HG03460 (cell line): ENCODE results near the gene DNHD1.

Experiments
- ATAC-seq: cut with Tn5 transposase; IDR thresholded peaks from one replicate; pipeline ENCODE4 v1.9.1; 2021; ENCODE audit not compliant: unreplicated experiment

The DNHD1 gene

DNA sequence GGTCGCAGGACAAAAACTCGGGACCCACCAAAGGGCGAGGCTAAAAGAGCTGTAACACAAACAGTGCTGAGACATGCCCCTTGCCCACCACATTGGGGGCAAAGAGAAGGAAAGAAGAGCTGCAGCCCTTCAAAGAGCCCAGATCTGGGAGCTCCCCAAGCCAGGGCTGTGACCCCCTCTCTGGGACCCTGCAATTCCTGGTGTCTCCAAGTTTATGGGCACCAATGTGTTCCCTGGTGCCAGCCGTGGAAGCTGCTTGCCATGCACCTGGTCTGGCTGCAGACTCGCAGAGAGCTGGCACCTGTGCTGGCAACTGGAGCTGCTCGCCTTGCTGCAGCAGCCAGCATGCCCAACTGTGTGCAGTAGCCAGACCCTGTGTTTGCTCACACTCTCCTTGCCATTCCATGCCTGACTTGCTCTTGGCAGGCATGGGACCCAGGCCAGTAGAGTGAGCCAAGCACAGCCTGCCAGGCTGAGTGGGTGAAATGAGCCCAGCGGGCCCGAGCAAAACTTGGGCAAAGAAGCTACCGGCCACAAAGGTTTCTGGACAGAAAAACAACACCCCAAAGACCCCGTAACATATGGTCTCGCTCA, 90.4 kb downstream of the DNHD1 start:
- no peak for ATAC-seq

DNA sequence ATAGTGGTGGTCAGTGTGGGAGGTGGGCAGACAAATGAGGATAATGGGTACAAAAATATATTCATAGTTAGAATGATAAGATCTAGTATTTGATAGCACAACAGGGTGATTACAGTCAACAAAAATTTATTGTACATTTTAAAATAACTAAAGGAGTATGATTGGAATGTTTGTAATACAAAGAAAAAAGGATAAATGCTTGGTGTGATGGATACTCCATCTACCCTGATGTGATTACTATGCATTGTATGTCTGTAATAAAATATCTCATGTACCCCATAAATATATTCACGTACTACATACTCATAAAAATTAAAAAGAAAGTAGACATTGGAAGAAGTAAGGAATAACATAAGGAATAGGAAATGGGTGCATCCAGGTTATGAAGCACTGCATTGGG, 90.9 kb downstream of the DNHD1 start:
- no peak for ATAC-seq

DNA sequence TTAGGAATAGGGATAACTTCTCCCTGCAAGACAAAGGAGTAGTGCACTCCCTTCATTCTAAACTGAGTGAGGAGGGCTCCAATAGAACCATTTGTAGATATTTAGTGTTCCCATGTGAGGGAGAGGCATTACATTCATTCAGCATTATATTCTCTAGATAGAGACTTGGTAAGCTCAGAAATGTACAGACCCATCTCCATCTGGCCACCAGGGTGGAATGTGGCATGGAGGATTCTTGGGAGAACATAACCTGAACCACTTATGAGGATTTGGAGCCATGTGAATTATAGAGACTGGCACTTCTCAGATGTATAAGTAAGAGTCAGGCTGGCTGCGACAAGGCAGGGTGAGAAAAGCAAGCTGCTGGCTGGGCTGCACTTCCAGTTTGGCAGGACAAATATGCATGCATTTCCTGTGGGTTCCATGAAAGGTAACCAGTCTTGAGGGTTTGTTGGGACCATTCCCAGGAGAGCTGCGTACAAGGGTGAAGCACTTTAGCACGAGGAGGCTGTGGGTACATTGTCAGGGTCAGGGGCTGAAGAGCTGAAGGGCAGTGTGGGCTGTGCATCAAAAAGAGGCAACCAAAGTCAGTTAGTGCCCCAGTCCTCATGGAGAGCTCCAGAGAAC, 97.2 kb downstream of the DNHD1 start:
- ATAC-seq, result no peak

DNA sequence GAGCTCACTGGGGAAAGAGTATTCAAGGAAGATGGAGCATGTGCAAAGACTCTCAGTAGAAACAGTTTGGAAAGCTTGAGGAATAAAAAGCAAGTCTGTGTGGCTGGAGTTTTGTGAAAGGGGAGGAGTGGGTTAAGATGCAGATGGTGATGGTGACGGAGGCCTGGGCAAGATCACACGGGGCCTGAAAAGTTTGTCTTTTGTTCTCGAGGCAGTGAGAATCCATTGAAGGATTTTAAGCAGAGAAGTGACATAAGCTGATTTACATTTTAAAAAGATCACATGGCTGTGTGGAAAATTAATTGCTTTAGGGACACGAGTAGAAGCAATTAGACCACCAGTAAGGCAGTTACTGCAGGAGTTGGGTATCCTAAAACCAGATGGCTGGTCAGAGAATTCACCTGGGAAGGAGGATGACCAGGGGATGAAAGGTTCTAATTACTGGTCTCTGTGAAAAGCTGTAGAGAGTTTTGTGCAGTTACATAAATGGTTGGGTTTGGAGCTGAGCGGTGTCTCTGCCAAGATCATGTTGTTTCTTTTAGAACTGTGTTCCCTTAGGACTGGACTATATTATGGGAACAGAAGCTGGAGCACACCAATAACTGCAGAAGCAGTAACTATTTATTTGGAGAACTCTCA, 99.3 kb downstream of the DNHD1 start:
- ATAC-seq, result no peak

DNA sequence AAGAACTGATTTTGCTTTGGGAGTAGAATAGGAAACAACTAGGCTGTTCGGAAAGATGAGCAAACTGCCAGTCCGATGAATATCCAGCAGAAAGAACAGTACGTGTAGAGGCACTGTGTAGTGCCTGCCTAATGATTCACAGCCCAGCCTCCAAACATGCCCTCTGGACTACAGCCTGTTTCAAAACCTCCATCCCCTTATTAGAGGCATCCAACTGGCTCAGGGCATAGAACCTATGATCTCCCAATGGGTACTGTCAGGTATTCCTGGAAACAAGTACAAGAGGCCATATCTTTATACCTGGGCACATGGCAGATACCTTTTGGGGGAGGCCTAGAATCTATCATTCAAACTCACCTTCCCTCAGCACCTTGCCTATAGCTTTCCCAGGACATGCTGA, 101.5 kb downstream of the DNHD1 start:
- ATAC-seq, result no peak

- ATAC-seq, result no peak
These were observed 102.4 kb downstream of the DNHD1 start for GRCh38 chr11:6599449-6599848.

DNA sequence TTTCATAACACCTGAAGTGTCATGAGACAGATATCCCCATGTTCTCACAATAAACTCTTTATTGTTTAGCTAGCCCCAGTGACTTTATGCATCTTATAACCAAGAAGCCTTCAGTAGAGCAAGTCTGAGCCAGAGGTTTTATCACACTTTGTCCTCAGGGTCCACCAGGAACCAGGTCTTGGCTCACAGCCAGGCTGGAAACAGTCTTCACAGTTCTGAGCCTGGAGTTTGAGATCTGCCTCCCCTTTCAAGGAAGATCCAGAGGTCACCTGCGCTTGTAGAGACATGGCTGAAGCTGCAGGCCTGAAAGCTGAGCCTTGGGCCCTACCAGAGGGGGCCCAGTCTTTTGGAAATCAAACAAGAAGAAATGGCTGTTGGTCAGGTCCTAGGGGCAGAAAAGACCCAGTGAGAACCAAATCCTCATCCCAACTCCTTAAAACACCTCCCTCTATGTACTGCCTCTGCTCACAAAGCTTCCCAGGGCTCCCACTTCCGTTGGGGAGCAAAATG, 102.9 kb downstream of the DNHD1 start:
- ATAC-seq, result no peak

GRCh38 chr11:6601041-6601461, 104.0 kb downstream of the DNHD1 start:
- ATAC-seq, result no peak

- no peak for ATAC-seq
These were observed 105.2 kb downstream of the DNHD1 start for GRCh38 chr11:6602096-6602940.

GRCh38 chr11:6603287-6604080, 106.4 kb downstream of the DNHD1 start, which contains the start of the genes ILK and RRP8:
Gene ILK (plus strand): TSS chr11:6603774. CDS start chr11:6604272, 498 bp downstream.
Gene RRP8 (minus strand): TSS chr11:6603616. CDS start chr11:6603502, 114 bp downstream.
- ATAC-seq, result peak; percentile 62

DNA sequence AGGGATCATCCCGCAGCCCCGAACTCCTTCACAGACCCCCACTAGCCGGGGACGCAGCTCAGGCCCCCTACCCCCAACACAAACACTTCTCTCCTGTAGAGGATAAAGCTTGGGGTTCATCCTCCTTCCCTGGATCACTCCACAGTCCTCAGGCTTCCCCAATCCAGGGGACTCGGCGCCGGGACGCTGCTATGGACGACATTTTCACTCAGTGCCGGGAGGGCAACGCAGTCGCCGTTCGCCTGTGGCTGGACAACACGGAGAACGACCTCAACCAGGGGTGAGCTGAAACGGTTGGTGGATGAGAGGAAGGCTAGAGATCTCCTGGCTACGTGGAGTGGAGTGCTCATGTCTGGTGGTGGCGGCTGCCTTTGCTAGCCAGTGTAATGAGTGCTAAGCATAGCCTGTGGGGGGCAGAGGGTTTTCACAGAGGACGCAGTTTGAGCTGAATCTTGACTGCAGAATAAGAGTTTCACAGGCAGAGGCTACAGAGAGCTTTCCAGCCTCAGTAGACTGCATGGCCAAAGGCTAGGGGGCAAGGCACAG, 107.1 kb downstream of the DNHD1 start:
- peak; percentile 44 for ATAC-seq

DNA sequence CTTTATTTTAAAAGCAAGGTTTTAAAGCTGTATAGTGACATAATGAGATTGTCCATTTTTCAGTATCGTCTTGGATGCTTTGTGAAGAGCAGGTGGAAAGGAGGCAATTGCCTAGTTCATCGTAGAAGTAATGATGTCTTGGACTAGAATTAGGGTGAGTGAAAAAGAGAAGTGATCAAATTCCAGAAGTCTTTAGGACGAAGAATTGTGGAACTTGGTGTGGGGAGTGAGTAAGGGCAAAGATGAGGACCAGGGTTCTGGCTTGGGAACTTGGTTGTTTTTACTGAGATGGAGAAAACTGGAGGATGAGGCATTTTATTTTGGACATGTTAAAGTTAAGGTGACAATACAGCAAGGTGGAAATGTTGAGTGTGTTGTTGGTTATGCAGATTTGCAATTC, 107.7 kb downstream of the DNHD1 start:
- no peak for ATAC-seq

DNA sequence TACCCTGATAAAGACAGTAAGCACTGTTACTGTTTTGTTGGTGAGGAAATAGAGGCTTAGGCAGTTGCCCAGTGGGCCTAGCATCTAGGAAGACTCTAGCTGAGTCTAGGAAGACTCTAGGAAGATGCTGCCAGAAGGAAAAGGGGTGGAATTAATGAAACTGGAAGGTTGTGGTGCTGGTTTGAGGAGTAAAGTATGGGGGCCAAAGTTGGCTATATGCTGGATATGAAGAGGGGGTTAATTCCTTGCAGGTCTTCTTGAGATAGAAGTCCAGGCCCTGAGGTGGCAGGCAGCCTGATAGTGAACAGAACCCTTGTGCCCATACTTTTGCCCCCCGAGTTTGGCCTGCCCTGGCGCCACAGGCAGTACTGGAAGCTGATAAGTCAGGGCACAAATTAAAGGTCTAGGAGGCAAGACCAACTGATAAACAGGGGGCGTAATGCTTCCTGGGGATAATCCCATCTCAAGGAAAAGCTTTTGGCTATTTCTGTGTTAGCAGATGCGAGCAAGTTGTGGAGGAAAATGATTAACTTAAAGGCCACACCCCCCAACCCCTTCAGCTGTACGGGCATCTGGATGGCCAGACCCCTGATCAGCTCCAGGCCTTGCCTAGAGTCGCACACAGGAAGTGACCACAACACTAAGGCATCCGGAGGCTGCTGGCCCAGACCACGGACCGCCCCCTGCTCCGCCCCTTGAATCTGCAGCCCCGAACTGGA, 109.5 kb downstream of the DNHD1 start:
- ATAC-seq, result peak; percentile 51

DNA sequence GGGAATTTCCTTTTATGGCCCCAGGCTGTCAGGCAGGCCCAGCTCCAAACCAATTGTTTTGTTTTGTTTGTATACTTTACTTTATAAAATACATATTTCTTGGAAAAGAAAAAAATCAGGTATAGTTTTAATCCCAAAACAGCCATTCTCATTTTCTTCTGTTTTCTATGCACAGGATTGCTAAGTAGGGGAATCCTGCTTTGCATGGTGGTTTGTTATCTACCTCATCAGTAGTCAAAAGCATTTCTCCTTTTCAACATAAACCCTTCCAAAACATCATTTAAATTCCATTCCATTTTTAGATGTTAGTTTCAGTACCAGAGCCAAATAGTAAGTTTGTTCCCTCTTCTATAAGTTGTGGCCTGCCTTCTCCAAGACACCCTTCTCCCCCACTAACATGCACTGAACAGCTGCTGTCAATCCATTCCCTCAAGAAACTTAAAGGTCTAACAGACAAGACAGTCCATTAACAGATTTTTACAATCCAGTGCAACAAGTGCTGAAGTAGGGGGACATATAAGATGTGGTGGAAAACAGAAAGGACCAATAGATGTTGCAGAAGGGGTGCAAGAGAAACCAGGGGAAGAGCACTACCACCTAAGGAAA, 110.2 kb downstream of the DNHD1 start:
- no peak for ATAC-seq

DNA sequence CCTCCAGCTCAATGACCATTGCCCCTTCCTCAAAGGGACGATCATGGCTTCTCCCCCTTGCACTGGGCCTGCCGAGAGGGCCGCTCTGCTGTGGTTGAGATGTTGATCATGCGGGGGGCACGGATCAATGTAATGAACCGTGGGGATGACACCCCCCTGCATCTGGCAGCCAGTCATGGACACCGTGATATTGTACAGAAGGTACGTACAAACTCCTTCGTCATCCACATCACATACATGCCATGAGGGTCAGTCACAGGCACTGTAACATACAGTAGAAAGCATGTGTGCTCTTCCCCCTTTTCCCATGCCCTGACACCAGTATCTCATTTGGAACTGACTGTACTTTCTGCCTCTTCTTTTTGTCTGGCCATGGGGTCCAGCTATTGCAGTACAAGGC, 110.9 kb downstream of the DNHD1 start:
- ATAC-seq, result no peak

- ATAC-seq, result no peak
These were observed 111.8 kb downstream of the DNHD1 start for GRCh38 chr11:6608726-6609501.

DNA sequence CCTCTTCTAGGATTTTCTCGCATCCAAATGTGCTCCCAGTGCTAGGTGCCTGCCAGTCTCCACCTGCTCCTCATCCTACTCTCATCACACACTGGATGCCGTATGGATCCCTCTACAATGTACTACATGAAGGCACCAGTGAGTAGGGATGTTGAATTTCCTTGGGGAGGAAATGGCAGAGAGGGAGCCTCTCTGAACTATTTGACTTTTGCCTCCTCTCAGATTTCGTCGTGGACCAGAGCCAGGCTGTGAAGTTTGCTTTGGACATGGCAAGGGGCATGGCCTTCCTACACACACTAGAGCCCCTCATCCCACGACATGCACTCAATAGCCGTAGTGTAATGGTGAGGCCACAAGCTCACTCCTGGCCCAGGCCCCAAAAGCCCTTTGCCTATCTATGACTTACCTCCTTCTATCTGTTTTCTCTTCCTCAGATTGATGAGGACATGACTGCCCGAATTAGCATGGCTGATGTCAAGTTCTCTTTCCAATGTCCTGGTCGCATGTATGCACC, 112.5 kb downstream of the DNHD1 start:
- no peak for ATAC-seq

- no peak for ATAC-seq
These were observed 113.5 kb downstream of the DNHD1 start for GRCh38 chr11:6610591-6610990.
